SK-N-DZ (cell line): Measurements from ENCODE around the gene FAM98A.
A peak's percentile ranks its signal among the peaks of the same experiment; 100 is the strongest.

Experiments used
- DNase-seq: peaks from one replicate; pipeline ENCODE4 v3.0.0-alpha.2; 2015; ENCODE audit warnings: low spot score

Gene FAM98A

DNA sequence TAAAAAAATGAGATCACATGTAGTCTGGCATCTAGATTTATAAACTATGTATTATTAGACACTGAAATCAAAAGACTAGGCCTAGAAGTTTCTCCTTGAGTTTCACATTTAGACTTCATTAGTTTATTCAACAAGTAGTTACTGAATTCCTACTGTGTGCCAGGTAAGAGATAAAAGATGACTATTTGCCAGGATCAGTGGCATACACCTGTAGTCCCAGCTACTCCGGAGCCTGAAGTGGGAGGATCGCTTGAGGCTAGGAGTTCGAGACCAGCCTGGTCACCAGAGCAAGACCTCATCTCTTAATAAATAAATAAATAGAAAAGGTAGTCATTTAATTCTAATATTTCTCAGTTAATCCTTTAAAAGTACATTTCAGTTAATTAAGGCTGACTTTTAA, 2.1 kb downstream of the FAM98A start:
- no peak for DNase-seq

GRCh38 chr2:33595385-33595784, 3.7 kb downstream of the FAM98A start:
- no peak for DNase-seq

DNA sequence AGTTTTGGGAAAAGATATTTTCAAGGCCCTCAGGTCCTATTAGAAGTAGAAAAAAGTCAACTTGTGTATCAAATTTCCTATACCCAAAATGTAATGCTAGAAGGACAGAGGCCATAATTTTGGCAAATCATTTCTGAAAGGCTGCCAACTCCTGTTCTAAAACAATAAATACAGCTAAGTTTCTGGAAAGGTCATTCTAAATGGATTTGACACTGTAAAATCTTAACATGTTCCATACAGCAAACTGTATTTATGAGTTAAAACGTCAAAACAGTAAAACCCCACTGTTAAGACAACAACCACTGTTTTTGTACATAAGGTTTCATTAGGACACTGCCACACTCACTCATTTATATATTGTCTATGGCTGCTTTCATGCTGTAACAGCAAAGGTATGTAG, 9.7 kb downstream of the FAM98A start:
- DNase-seq, result no peak

DNA sequence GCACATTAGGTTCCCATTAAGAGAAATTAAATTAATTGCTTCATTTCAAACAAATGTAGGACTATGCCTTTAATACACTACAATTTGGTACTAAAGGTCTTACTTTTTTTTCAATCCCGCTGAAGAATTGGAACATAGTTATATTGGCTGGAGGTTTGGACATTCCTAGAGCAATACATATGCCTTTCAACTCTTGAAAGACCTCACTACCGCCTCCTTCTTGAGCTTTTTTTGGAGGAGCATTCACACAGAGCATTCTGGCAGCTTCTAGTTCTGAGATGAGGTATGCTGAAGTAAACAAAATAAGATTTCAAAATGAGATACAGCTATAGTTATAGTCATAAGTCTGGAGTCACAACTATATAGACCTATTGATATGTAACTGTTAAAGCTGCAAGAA, 10.9 kb downstream of the FAM98A start:
- DNase-seq, result no peak

GRCh38 chr2:33586766-33587165, 12.3 kb downstream of the FAM98A start:
- DNase-seq, result no peak

DNA sequence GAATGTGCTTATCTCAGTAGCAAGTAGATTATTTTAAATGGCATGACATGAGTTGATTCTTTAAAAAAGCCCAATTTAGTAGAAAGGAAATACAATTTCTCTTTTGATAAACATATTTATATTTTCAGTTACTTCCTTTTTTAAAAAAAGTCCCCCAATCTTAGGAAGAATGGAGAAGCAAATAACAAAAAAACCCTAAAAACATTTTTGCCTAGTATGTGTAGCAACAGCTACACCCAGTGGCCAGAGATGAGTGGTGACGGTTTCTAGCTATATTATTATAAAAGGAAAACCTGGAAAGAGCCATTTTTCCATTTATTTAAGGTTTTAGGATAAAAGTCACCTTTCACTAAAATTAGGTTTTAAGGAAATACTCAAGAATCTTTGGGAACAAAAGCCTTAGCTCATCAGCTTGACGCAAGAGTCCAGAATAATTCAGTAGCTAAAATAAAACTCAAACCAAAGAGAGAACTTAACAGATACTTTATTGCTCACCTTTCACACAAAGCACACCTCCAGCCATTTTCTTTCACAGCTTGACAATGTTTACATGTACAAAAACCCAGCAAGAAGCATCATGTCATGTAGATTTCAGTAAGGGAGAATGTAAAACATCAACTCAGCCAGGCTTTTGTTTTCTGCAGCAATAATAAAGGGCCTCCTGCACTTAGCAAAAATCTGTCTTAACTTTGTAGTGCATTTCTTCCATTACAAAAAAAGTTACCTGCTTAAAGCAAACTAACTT, 15.7 kb downstream of the FAM98A start:
- peak; percentile 11 for DNase-seq

- no peak for DNase-seq
These were observed 17.2 kb downstream of the FAM98A start for GRCh38 chr2:33581872-33582271.

DNA sequence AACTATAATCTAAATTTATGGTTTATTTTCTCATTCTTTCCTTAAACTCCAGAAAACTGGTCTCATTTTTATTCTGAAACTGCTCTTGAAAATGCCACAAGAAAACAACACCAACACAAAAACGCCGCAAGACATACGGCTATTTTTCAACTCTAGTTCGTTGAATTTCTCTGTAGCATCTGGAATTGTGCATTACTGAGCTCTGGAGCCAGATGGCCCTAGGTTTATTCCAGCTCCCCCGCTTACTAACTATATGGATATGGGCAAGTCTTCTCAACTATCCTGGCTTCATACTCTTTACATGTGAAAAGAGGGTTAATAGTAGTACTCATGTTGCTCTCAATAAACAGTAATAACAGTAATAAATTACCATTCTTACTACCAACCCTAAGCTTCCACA, 19.9 kb downstream of the FAM98A start:
- no peak for DNase-seq

- no peak for DNase-seq
These were observed 21.4 kb downstream of the FAM98A start for GRCh38 chr2:33577668-33578067.

DNA sequence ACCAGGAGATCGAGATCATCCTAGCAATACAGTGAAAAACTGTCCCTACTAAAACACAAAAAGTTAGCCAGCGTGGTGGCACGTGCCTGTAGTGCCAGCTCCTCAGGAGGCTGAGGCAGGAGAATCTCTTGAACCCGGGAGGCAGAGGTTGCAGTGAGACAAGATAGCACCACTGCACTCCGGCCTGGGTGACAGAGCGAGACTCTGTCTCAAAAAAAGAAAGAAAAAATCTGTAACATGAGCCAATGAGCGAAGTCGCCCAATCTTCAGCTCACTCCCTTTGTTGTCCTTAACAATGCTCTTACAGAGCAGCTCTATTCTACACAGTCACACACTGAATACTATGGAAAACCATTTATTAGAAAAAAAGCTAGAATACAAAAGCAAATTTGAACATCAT, 22.0 kb downstream of the FAM98A start:
- no peak for DNase-seq

DNA sequence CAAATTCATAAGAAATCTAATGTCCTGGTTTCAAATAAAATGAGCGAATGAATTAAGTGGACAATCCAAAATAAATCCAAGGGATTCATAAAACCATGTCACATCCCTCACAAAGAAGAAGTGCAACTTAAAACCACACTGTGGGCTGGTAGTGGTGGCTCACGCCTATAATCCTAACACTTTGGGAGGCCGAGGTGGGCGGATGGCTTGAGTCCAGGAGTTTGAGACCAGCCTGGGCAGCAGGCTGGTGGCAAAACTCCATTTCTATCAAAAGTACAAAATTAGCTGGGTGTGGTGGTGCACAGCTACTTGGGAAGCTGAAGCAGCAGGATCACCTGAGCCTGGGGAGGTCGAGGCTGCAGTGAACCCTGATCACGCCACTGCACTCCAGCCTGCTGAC, 25.4 kb downstream of the FAM98A start:
- no peak for DNase-seq

DNA sequence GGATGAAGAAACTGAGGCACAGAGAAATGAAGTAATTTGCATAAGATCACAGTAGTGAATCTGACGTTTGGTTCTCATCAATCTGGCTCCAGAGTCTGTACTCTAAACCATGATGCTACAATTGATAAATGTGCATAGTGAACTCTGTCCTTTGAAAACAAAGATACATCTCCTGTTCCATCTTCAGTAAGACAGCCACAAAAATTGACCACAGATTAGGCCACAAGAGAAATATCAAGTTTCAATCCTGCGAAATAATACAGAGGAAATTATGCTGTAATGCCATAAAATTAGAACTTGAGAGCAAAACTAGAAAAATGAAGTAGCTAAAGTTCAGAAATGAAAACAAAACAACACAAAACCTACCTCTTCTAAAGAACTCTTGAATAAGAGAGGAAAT, 28.4 kb downstream of the FAM98A start:
- no peak for DNase-seq

GRCh38 chr2:33561872-33562271, 37.2 kb downstream of the FAM98A start:
- no peak for DNase-seq

- DNase-seq, result no peak
These were observed 39.1 kb downstream of the FAM98A start for GRCh38 chr2:33560017-33560416.

DNA sequence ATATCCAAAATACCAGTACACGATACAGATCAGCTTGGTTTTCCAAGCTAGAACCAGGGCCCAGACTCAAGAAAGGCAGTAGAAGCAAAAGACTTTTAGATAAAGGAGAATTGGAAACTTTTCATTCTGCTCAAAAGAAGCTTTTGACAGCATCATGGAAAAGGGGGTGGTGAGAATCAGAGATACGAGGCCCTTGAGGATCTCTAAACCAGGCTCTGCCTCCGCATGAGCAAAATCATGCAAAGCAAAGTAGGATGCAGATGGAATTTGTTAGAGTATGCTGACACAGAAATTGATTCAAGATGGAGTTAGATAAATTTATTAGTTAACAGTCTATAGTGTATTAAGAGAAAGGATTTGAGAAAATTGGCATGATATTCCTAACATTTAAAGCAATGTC, 39.8 kb downstream of the FAM98A start:
- DNase-seq, result no peak

DNA sequence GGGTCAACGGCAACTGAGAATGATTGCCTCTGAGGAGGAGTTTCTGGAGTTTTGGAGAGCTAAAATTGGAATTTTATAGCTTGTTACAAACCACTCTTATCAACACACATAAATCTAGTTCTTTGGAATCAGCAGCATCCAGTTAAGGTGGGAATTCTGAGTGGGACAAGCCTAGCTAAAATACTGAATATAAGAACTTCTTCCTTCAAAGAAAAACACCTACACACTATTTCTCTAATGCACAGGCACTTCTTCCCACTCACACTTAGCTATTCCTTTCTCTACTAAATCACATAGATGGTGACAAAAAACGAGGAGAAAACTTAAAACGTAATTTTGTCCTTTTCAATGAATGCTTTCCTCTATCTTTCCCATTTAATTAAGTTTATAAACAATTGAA, 43.4 kb downstream of the FAM98A start:
- no peak for DNase-seq

- DNase-seq, result no peak
These were observed 46.2 kb downstream of the FAM98A start for GRCh38 chr2:33552758-33553461.

- DNase-seq, result no peak
These were observed 48.9 kb downstream of the FAM98A start for GRCh38 chr2:33550206-33550605.

GRCh38 chr2:33541243-33541642, 57.9 kb downstream of the FAM98A start:
- DNase-seq, result no peak

GRCh38 chr2:33535421-33535820, 63.7 kb downstream of the FAM98A start:
- peak; percentile 14 for DNase-seq
